ENCODE measurements around the gene TMEM179. TPM values are rescaled to one million over a fixed set of nuclear protein-coding genes. Genes with fewer than 3 reads are reported as not detected.
A peak's percentile ranks its signal among the peaks of the same experiment; 100 is the strongest.

Gene TMEM179
- total and polyA plus RNA-seq, 9 donors, result 0.38 to 0.95 (median 0.61) TPM

GRCh38 chr14:104644656-104645378 is 40.2 kb upstream of the TMEM179 start:
- no peak overlapping the region for H3K27ac ChIP-seq (ENCODE audit: low read length)
- H3K9me3 ChIP-seq (replicated peaks; ENCODE audit: control insufficient read depth, low read depth, low read length), result peaks cover 4% of the 10 kb centered on the region
- H3K27me3 ChIP-seq (ENCODE audit: control insufficient read depth, insufficient read depth, low read length), result peaks cover 7% of the 10 kb centered on the region
- 23% methylated on average over 6 of the region's 11 CpGs for WGBS (ENCODE audit: insufficient coverage)
- DNase-seq, result no peak
- H3K36me3 ChIP-seq (ENCODE audit: control insufficient read depth, insufficient read depth, low read length), result no peaks in the 10 kb centered on the region
- H3K4me3 ChIP-seq (ENCODE audit: low read length), result no peak overlapping the region
- H3K4me1 ChIP-seq (ENCODE audit: control insufficient read depth, insufficient read depth, low read length), result peaks cover 3% of the 10 kb centered on the region

DNA sequence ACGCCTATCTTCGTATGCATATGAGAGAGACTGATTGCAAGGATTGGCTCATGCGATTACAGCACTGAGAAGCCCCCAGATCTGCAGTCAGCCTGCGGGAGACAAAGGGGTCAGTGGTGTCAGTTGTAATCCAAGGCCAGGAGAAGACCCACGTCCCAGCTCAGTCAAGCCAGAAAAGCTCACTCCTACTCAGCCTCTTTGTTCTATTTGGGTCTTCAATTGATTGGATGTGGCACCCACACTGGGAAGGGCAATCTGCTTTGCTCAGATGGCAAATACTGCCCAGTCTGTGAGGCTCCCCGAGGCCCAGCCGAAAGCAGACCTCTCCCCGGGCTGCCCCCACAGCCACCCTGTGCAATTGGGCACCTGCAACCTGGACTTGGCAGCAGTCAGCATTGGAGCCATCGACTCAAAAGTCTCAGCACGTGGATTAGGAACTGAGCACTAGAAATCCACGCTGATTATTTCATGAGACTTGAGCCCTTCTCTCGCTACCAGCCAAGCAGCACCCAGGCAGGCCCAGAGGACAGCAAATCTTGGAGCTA is 39.6 kb upstream of the TMEM179 start:
- peaks cover 2% of the 10 kb centered on the region for H3K4me1 ChIP-seq (ENCODE audit: control insufficient read depth, insufficient read depth, low read length)
- no peak for DNase-seq
- H3K9me3 ChIP-seq (replicated peaks; ENCODE audit: control insufficient read depth, low read depth, low read length), result peaks cover 4% of the 10 kb centered on the region
- no peaks in the 10 kb centered on the region for H3K36me3 ChIP-seq (ENCODE audit: control insufficient read depth, insufficient read depth, low read length)
- 58% methylated on average over 9 of the region's 12 CpGs for WGBS (ENCODE audit: insufficient coverage)
- no peak overlapping the region for H3K4me3 ChIP-seq (ENCODE audit: low read length)
- H3K27me3 ChIP-seq (ENCODE audit: control insufficient read depth, insufficient read depth, low read length), result peaks cover 13% of the 10 kb centered on the region
- H3K27ac ChIP-seq (ENCODE audit: low read length), result no peak overlapping the region

DNA sequence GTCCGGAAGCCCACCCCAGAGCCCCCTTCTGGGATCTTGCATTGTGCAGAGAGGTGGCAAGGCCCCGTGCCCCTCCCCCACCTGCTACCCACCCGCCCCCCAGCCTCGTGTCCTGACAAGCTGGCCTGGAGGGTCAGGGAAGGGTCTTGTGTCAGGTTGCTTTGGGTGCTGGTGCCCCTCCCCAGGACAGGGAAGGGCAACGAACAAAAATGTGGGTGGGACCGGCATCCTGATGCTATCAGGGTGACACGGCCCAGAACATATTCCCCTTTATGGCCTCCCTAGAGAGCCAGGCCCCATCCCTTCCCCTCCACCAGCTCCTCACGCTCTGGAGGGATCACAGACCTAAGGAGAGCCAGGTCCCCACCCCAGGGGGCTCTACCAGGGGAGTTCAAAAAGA is 38.7 kb upstream of the TMEM179 start:
- Histone ChIP-seq H3K27ac (ENCODE audit: low read length) (no peak overlapping the region), H3K9me3 (replicated peaks; ENCODE audit: control insufficient read depth, low read depth, low read length) (peaks cover 4% of the 10 kb centered on the region), H3K27me3 (ENCODE audit: control insufficient read depth, insufficient read depth, low read length) (peaks cover 22% of the 10 kb centered on the region), H3K4me3 (ENCODE audit: low read length) (no peak overlapping the region), H3K36me3 (ENCODE audit: control insufficient read depth, insufficient read depth, low read length) (no peaks in the 10 kb centered on the region), H3K4me1 (ENCODE audit: control insufficient read depth, insufficient read depth, low read length) (peaks cover 2% of the 10 kb centered on the region)
- 30% methylated on average over 2 of the region's 8 CpGs for WGBS (ENCODE audit: insufficient coverage)
- DNase-seq, result no peak

- WGBS (ENCODE audit: insufficient coverage), result 100% methylated on average over 1 of the region's 9 CpGs
- DNase-seq, result no peak
- H3K4me3 ChIP-seq (ENCODE audit: low read length), result no peak overlapping the region
- peaks cover 4% of the 10 kb centered on the region for H3K9me3 ChIP-seq (replicated peaks; ENCODE audit: control insufficient read depth, low read depth, low read length)
- peaks cover 2% of the 10 kb centered on the region for H3K4me1 ChIP-seq (ENCODE audit: control insufficient read depth, insufficient read depth, low read length)
- no peak overlapping the region for H3K27ac ChIP-seq (ENCODE audit: low read length)
- no peaks in the 10 kb centered on the region for H3K36me3 ChIP-seq (ENCODE audit: control insufficient read depth, insufficient read depth, low read length)
- H3K27me3 ChIP-seq (ENCODE audit: control insufficient read depth, insufficient read depth, low read length), result peaks cover 23% of the 10 kb centered on the region
Measured at GRCh38 chr14:104642540-104642868, 37.9 kb upstream of the TMEM179 start.

DNA sequence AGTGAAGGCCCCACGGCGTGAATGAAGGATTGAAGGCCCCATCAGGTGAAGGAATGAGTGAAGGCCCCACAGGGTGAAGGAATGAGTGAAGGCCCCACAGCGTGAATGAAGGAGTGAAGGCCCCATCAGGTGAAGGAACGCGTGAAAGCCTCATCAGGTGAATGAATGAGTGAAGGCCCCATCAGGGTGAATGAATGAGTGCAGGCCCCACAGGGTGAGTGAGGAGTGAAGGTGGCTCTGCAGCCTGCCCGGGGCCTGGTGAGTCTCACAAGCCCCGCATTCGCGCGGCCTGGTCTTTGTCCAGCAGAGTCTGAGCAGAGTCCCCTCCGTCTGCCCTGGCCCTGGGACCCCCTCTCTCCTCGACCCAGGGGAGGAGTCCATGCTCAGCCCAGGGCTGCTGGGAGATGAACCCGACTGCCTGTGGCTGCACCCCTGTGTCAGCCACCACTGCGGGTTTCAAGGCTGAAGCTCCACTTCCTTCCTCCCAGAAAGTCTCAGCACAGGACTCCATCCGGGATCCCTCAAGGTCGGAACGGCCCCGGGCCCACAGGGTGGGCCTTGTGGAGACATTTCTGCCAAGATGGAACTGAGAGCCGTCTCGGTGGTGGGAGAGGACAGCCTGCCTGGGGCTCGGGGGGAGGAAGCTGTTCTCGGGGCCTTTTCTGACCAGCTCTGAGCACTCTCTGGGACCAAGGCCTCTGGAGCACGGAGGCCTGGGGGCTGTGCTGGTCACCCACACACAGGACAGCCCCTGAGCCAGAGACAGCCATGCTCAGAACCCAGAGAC is 37.4 kb upstream of the TMEM179 start:
- WGBS (ENCODE audit: insufficient coverage), result 69% methylated on average over 18 of the region's 23 CpGs
- Histone ChIP-seq H3K36me3 (ENCODE audit: control insufficient read depth, insufficient read depth, low read length) (no peaks in the 10 kb centered on the region), H3K9me3 (replicated peaks; ENCODE audit: control insufficient read depth, low read depth, low read length) (peaks cover 4% of the 10 kb centered on the region), H3K27me3 (ENCODE audit: control insufficient read depth, insufficient read depth, low read length) (peaks cover 25% of the 10 kb centered on the region), H3K27ac (ENCODE audit: low read length) (no peak overlapping the region), H3K4me1 (ENCODE audit: control insufficient read depth, insufficient read depth, low read length) (peaks cover 2% of the 10 kb centered on the region), H3K4me3 (ENCODE audit: low read length) (no peak overlapping the region)
- DNase-seq, result no peak

DNA sequence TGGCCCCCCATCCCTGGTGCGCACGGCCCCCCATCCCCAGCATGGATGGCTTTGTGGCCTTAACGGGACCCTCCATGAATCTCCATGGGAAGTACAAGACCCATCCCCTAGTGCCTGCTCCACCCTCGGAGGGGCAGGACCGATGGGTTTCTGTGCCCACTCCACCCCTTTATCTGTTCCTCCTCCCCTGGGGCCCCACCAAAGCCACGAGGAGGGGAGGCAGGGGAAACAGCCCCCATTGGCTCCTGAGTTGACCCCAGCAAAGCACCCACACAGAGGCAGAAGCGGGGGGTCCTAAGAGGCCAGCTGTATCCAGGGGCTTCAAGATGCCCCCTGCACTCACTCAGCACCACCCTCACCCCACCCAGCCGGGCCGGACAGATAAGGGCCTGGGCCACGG is 36.1 kb upstream of the TMEM179 start:
- H3K27me3 ChIP-seq (ENCODE audit: control insufficient read depth, insufficient read depth, low read length), result peaks cover 32% of the 10 kb centered on the region
- peaks cover 2% of the 10 kb centered on the region for H3K4me1 ChIP-seq (ENCODE audit: control insufficient read depth, insufficient read depth, low read length)
- no peak overlapping the region for H3K27ac ChIP-seq (ENCODE audit: low read length)
- H3K36me3 ChIP-seq (ENCODE audit: control insufficient read depth, insufficient read depth, low read length), result no peaks in the 10 kb centered on the region
- no peak for DNase-seq
- peaks cover 4% of the 10 kb centered on the region for H3K9me3 ChIP-seq (replicated peaks; ENCODE audit: control insufficient read depth, low read depth, low read length)
- 74% methylated on average over 5 of the region's 10 CpGs for WGBS (ENCODE audit: insufficient coverage)
- no peak overlapping the region for H3K4me3 ChIP-seq (ENCODE audit: low read length)

GRCh38 chr14:104639885-104640548 is 35.4 kb upstream of the TMEM179 start:
- no peak overlapping the region for H3K27ac ChIP-seq (ENCODE audit: low read length)
- H3K9me3 ChIP-seq (replicated peaks; ENCODE audit: control insufficient read depth, low read depth, low read length), result no peaks in the 10 kb centered on the region
- 5% methylated on average over 23 of the region's 24 CpGs for WGBS (ENCODE audit: insufficient coverage)

GRCh38 chr14:104639471-104639870 is 34.9 kb upstream of the TMEM179 start:
- no peaks in the 10 kb centered on the region for H3K36me3 ChIP-seq (ENCODE audit: control insufficient read depth, insufficient read depth, low read length)
- WGBS (ENCODE audit: insufficient coverage), result no CpG with 5 or more reads among the region's 5 CpGs
- H3K4me3 ChIP-seq (ENCODE audit: low read length), result no peak overlapping the region
- H3K9me3 ChIP-seq (replicated peaks; ENCODE audit: control insufficient read depth, low read depth, low read length), result no peaks in the 10 kb centered on the region
- DNase-seq, result no peak
- no peak overlapping the region for H3K27ac ChIP-seq (ENCODE audit: low read length)
- H3K27me3 ChIP-seq (ENCODE audit: control insufficient read depth, insufficient read depth, low read length), result peaks cover 29% of the 10 kb centered on the region
- H3K4me1 ChIP-seq (ENCODE audit: control insufficient read depth, insufficient read depth, low read length), result peaks cover 2% of the 10 kb centered on the region

More at GRCh38 chr14:104639885-104640548, 35.4 kb upstream of the TMEM179 start:
- Histone ChIP-seq H3K4me3 (ENCODE audit: low read length) (no peak overlapping the region), H3K27me3 (ENCODE audit: control insufficient read depth, insufficient read depth, low read length) (peaks cover 29% of the 10 kb centered on the region), H3K36me3 (ENCODE audit: control insufficient read depth, insufficient read depth, low read length) (no peaks in the 10 kb centered on the region), H3K4me1 (ENCODE audit: control insufficient read depth, insufficient read depth, low read length) (peaks cover 2% of the 10 kb centered on the region)
- peak; percentile 64 for DNase-seq

- Histone ChIP-seq H3K4me1 (ENCODE audit: control insufficient read depth, insufficient read depth, low read length) (peaks cover 2% of the 10 kb centered on the region), H3K9me3 (replicated peaks; ENCODE audit: control insufficient read depth, low read depth, low read length) (no peaks in the 10 kb centered on the region), H3K4me3 (ENCODE audit: low read length) (no peak overlapping the region), H3K27me3 (ENCODE audit: control insufficient read depth, insufficient read depth, low read length) (peaks cover 30% of the 10 kb centered on the region), H3K36me3 (ENCODE audit: control insufficient read depth, insufficient read depth, low read length) (no peaks in the 10 kb centered on the region), H3K27ac (ENCODE audit: low read length) (no peak overlapping the region)
- no peak for DNase-seq
- WGBS (ENCODE audit: insufficient coverage), result 76% methylated on average over 5 of the region's 13 CpGs
Measured at GRCh38 chr14:104638927-104639450, 34.4 kb upstream of the TMEM179 start.

- 40% methylated on average over 6 of the region's 12 CpGs for WGBS (ENCODE audit: insufficient coverage)
- Histone ChIP-seq H3K36me3 (ENCODE audit: control insufficient read depth, insufficient read depth, low read length) (no peaks in the 10 kb centered on the region), H3K4me1 (ENCODE audit: control insufficient read depth, insufficient read depth, low read length) (peaks cover 2% of the 10 kb centered on the region), H3K9me3 (replicated peaks; ENCODE audit: control insufficient read depth, low read depth, low read length) (no peaks in the 10 kb centered on the region), H3K27me3 (ENCODE audit: control insufficient read depth, insufficient read depth, low read length) (peaks cover 28% of the 10 kb centered on the region), H3K4me3 (ENCODE audit: low read length) (no peak overlapping the region), H3K27ac (ENCODE audit: low read length) (no peak overlapping the region)
- DNase-seq, result no peak
Measured at GRCh38 chr14:104638190-104638589, 33.6 kb upstream of the TMEM179 start.

All from muscle of leg (tissue), 11 donors.